Measurements from ENCODE around the gene PCDH15.

- TF ChIP-seq POLR2A (IDR thresholded peaks at IDR 0.05) (no peak), CTCF (IDR thresholded peaks at IDR 0.05) (no peak), EP300 (IDR thresholded peaks at IDR 0.05; ENCODE audit: low read depth) (no peak), POLR2AphosphoS5 (IDR thresholded peaks at IDR 0.05) (no peak)
Measured at GRCh38 chr10:54470324-54470631, 330.8 kb downstream of the PCDH15 start.
